IMR-90 (cell line): ENCODE results near the gene FRMPD3. TPM values are rescaled to one million over a fixed set of nuclear protein-coding genes. Genes with fewer than 3 reads are reported as not detected.

Experiments used
- ATAC-seq: fragments of 200-7000 bp; cut with Tn5 transposase; 2 replicates; pipeline ENCODE4 v1.9.1; 2020; ENCODE audit warnings: low read depth, mild to moderate bottlenecking, moderate library complexity
- BruUV-seq: library from RNA; stranded (reverse); fragments of 400-500 nt; replicated peaks from 2 replicates; lab custom pipeline; 2021; lab: Mats Ljungman, UMichigan
- CTCF ChIA-PET: fragments of 300-600 bp; formaldehyde crosslinking; extraction: SDS; loops from one replicate; lab custom pipeline; 2021; ENCODE audit warnings: antibody characterized with exemption; lab: Yijun Ruan, JAX
- POLR2A ChIA-PET: fragments of 300-600 bp; sonication (Branson Sonifier 250); formaldehyde crosslinking; loops from one replicate; lab custom pipeline; 2022; ENCODE audit warnings: antibody characterized with exemption; ENCODE audit not compliant: unreplicated experiment; lab: Charles Lee
- DNase-seq: peaks from one replicate; pipeline ENCODE4 v3.0.0; 2013
- H2AFZ ChIP-seq: replicated peaks from 2 replicates; pipeline ENCODE3; 2013; ENCODE audit warnings: low read length, mild to moderate bottlenecking; ENCODE audit not compliant: poor library complexity
- H2AK5ac ChIP-seq: 2 replicates; pipeline ENCODE4 v1.6.1; 2013; ENCODE audit warnings: low read depth, low read length, inconsistent platforms
- H2AK9ac ChIP-seq: replicated peaks from 2 replicates; pipeline ENCODE3; 2013; ENCODE audit warnings: mild to moderate bottlenecking, low read depth, low read length, moderate library complexity; ENCODE audit not compliant: poor library complexity
- H2BK120ac ChIP-seq: 2 replicates; pipeline ENCODE4 v1.6.1; 2013; ENCODE audit warnings: low read depth, low read length, inconsistent platforms
- H2BK15ac ChIP-seq: 3 replicates; pipeline ENCODE4 v1.6.1; 2013; ENCODE audit warnings: low read depth, low read length, inconsistent platforms
- H2BK20ac ChIP-seq: 2 replicates; pipeline ENCODE4 v1.6.1; 2013; ENCODE audit warnings: low read depth, mild to moderate bottlenecking, inconsistent platforms, low read length, moderate library complexity
- H2BK5ac ChIP-seq: 2 replicates; pipeline ENCODE4 v1.6.1; 2013; ENCODE audit warnings: mild to moderate bottlenecking, low read depth, low read length, inconsistent platforms; ENCODE audit not compliant: poor library complexity, severe bottlenecking
- H3K14ac ChIP-seq: replicated peaks from 2 replicates; pipeline ENCODE4 v1.6.1; 2013; ENCODE audit warnings: low read depth, low read length, inconsistent platforms
- H3K18ac ChIP-seq: 2 replicates; pipeline ENCODE4 v1.6.1; 2013; ENCODE audit warnings: low read depth, low read length, control low read depth
- H3K23ac ChIP-seq: 2 replicates; pipeline ENCODE4 v1.6.1; 2013; ENCODE audit warnings: low read depth, low read length, inconsistent platforms
- H3K27ac ChIP-seq: 2 replicates; pipeline ENCODE4 v1.5.1; 2013; ENCODE audit warnings: mild to moderate bottlenecking, control low read depth, low read length; ENCODE audit not compliant: insufficient read depth
- H3K27me3 ChIP-seq: 2 replicates; pipeline ENCODE4 v1.6.1; 2013; ENCODE audit warnings: low read length; ENCODE audit not compliant: control insufficient read depth, insufficient read depth
- H3K36me3 ChIP-seq: 2 replicates; pipeline ENCODE4 v1.6.1; 2013; ENCODE audit warnings: low read length, mixed read lengths; ENCODE audit not compliant: control insufficient read depth, insufficient read depth
- H3K4ac ChIP-seq: 2 replicates; pipeline ENCODE4 v1.6.1; 2013; ENCODE audit warnings: low read depth, low read length, inconsistent platforms
- H3K4me1 ChIP-seq: 2 replicates; pipeline ENCODE4 v1.6.1; 2013; ENCODE audit warnings: low read length, mixed read lengths; ENCODE audit not compliant: control insufficient read depth, insufficient read depth
- H3K4me2 ChIP-seq: 2 replicates; pipeline ENCODE4 v1.6.1; 2013; ENCODE audit warnings: low read depth, mild to moderate bottlenecking, control low read depth, low read length, moderate library complexity
- H3K4me3 ChIP-seq: 2 replicates; pipeline ENCODE4 v1.5.1; 2013; ENCODE audit warnings: low read depth, mild to moderate bottlenecking, control low read depth, low read length, moderate library complexity; ENCODE audit not compliant: insufficient read depth
- H3K56ac ChIP-seq: 2 replicates; pipeline ENCODE4 v1.6.1; 2013; ENCODE audit warnings: low read length, inconsistent platforms; ENCODE audit not compliant: insufficient read depth; ENCODE audit errors: extremely low read depth
- H3K79me1 ChIP-seq, 2 experiments: 2 replicates each; pipeline ENCODE4 v1.6.1; 2013; ENCODE audit warnings: low read length in 2 of 2, inconsistent platforms in 1 of 2, low read depth in 1 of 2
- H3K9ac ChIP-seq: 2 replicates; pipeline ENCODE4 v1.6.1; 2013; ENCODE audit warnings: low read depth, low read length, control low read depth
- H3K9me1 ChIP-seq: 2 replicates; pipeline ENCODE4 v1.6.1; 2013; ENCODE audit warnings: low read length, inconsistent platforms; ENCODE audit not compliant: insufficient read depth
- H3K9me3 ChIP-seq: 2 replicates; pipeline ENCODE4 v1.6.1; 2013; ENCODE audit warnings: low read length; ENCODE audit not compliant: control insufficient read depth, insufficient read depth
- H4K20me1 ChIP-seq: 2 replicates; pipeline ENCODE4 v1.6.1; 2013; ENCODE audit warnings: low read length, inconsistent platforms; ENCODE audit not compliant: insufficient read depth
- H4K5ac ChIP-seq: 2 replicates; pipeline ENCODE4 v1.6.1; 2013; ENCODE audit warnings: mild to moderate bottlenecking, low read depth, low read length, control low read depth
- H4K8ac ChIP-seq, 2 experiments: 2 replicates each; pipeline ENCODE4 v1.6.1; 2013; ENCODE audit warnings: low read depth in 2 of 2, low read length in 2 of 2, control low read depth in 1 of 2, inconsistent platforms in 1 of 2
- H4K91ac ChIP-seq: 2 replicates; pipeline ENCODE4 v1.6.1; 2013; ENCODE audit warnings: low read depth, low read length, inconsistent platforms; ENCODE audit not compliant: insufficient read depth
- CEBPB ChIP-seq: IDR thresholded peaks from 2 replicates; pipeline ENCODE4 v1.6.1; 2012; ENCODE audit warnings: low read depth, low read length, improper control_type of control experiment
- ELK1 ChIP-seq: fragments of 150-350 bp; IDR thresholded peaks from 2 replicates; pipeline ENCODE4 v1.6.1; 2016; ENCODE audit warnings: low read depth, mild to moderate bottlenecking, low read length, moderate library complexity, borderline replicate concordance
- FOS ChIP-seq: fragments of 150-350 bp; IDR thresholded peaks from 2 replicates; pipeline ENCODE4 v1.6.1; 2016; ENCODE audit warnings: low read depth, low read length
- MAFK ChIP-seq: IDR thresholded peaks from 2 replicates; pipeline ENCODE4 v1.6.1; 2012; ENCODE audit warnings: low read depth, low read length, improper control_type of control experiment
- NFE2L2 ChIP-seq: fragments of 150-350 bp; IDR thresholded peaks from 2 replicates; pipeline ENCODE4 v1.6.1; 2016; ENCODE audit warnings: low read depth, mild to moderate bottlenecking, low read length
- RAD21 ChIP-seq: IDR thresholded peaks from 2 replicates; pipeline ENCODE4 v1.6.1; 2012; ENCODE audit warnings: low read length, improper control_type of control experiment
- RFX5 ChIP-seq: IDR thresholded peaks from 2 replicates; pipeline ENCODE4 v1.8.0; 2012; ENCODE audit warnings: low read depth, mild to moderate bottlenecking, low read length, moderate library complexity
- WGBS, 2 experiments: methylation state at CpG; one replicate each; pipeline versions ENCODE4 v1.1.5 to v1.1.7; 2013; ENCODE audit warnings: missing lambda C conversion rate in 2 of 2; ENCODE audit not compliant: insufficient read length in 1 of 2; ENCODE audit errors: extremely low coverage in 2 of 2; 5-methylcytosine and 5-hydroxymethylcytosine counted together
- dilution Hi-C: fragments of 300-500 bp; cut with HindIII; formaldehyde crosslinking; loops from one replicate; pipeline ENCODE4 v1.14.3; 2018; ENCODE audit warnings: low sequenced_read_pairs; ENCODE audit not compliant: unreplicated experiment
- in situ Hi-C: fragments of 300-500 bp; cut with MboI; formaldehyde crosslinking; loops from 3 replicates; pipeline ENCODE4 v1.14.3; 2019; ENCODE audit warnings: low sequenced_read_pairs, inconsistent platforms, mixed read lengths
- intact Hi-C: fragments of 100-400 bp; cut with micrococcal nuclease; formaldehyde crosslinking; loops from 2 replicates; pipeline ENCODE4 v1.10.0; 2022
- polyA plus RNA-seq, 3 experiments: library from polyadenylated mRNA; depleted of rRNA; stranded (reverse); fragments of >200 nt; gene quantifications; 2 replicates each; pipeline ENCODE4 v1.2.3, GENCODE V29; 2012; ENCODE audit warnings: low replicate concordance in 1 of 3
- total RNA-seq: library from RNA; depleted of rRNA; stranded (reverse); fragments of >200 nt; gene quantifications from 2 replicates; pipeline ENCODE4 v1.2.3, GENCODE V29; 2012

FRMPD3 gene
- total and polyA plus RNA-seq, 2 of the 4 experiments (the other 2 are of a cell fraction) = under 0.01 to 0.19 TPM

- Histone ChIP-seq H3K4ac (no peak overlapping the region), H3K9ac (no peak overlapping the region), H3K14ac (no peak overlapping the region), H3K56ac (no peak overlapping the region), H3K27me3 (peaks cover 72% of the 10 kb centered on the region), H3K4me3 (no peak overlapping the region), H2AK5ac (no peak overlapping the region), H2BK5ac (no peak overlapping the region), H3K23ac (no peak overlapping the region), H2AFZ (no peak overlapping the region), H3K4me1 (no peaks in the 10 kb centered on the region), H3K4me2 (no peak overlapping the region; the same call in 1 of the 2 replicates), H2BK20ac (no peak overlapping the region), H4K91ac (no peak overlapping the region), H3K79me1 (no peaks in the 10 kb centered on the region), H3K36me3 (no peaks in the 10 kb centered on the region), H3K18ac (no peak overlapping the region), H3K9me3 (no peaks in the 10 kb centered on the region; the same call in 1 of the 2 replicates), H2BK120ac (no peak overlapping the region), H2AK9ac (no peak overlapping the region), H2BK15ac (no peak overlapping the region), H4K20me1 (no peaks in the 10 kb centered on the region), H4K5ac (no peak overlapping the region), H3K9me1 (no peaks in the 10 kb centered on the region), H3K27ac (no peak overlapping the region), H4K8ac (no peak overlapping the region)
- ATAC-seq (no peak), DNase-seq (no peak)
- in situ Hi-C loops = no loop called here
- no peak for TF ChIP-seq RAD21
- TF ChIP-seq NFE2L2 = no peak
- no peak for TF ChIP-seq CEBPB
- no peak for TF ChIP-seq RFX5
- TF ChIP-seq ELK1 = no peak
- no peak for TF ChIP-seq FOS
- TF ChIP-seq MAFK = no peak
- BruUV-seq = no TSS peak
- WGBS, 2 experiments = no CpG with 5 or more reads among the region's 6 CpGs
- dilution Hi-C loops = no loop called here
- POLR2A ChIA-PET = no interaction called here
- CTCF ChIA-PET = interaction anchor here (0.6 kb wide), 1 partner anchor 18 kb away, joined by 3 read pairs; no protein-coding TSS in a partner anchor
- intact Hi-C loops = no loop called here
Observed at GRCh38 chrX:107448625-107448997, 841 bp upstream of the FRMPD3 start.
